PC-9 (cell line): ENCODE results near the gene STK32A.

ENCODE experiments used
- CTCF ChIP-seq: fragments of 200-600 bp; sonication (generic); conservative IDR thresholded peaks from 2 replicates; pipeline ENCODE4 v1.6.1; 2017; ENCODE audit warnings: mixed run types, antibody characterized with exemption, mild to moderate bottlenecking, moderate library complexity
- EZH2 ChIP-seq: fragments of 200-600 bp; sonication (generic); IDR thresholded peaks from 2 replicates; pipeline ENCODE4 v1.8.0; 2017; ENCODE audit warnings: antibody characterized with exemption, low read depth

GRCh38 chr5:147398860-147399259 lies 164.0 kb downstream of the STK32A start:
- TF ChIP-seq CTCF (no peak), EZH2 (no peak)
